M059J (cell line): Measurements from ENCODE around the gene RBBP6. TPM values are rescaled to one million over a fixed set of nuclear protein-coding genes. Genes with fewer than 3 reads are reported as not detected.
"Not testable (repeated sequence)": the region's sequence is repeated elsewhere in the genome, so short reads cannot be mapped to it uniquely, and the experiment has no call there.

Experiments used
- DNase-seq: peaks from one replicate; pipeline ENCODE4 v3.0.0-alpha.2; 2012; ENCODE audit warnings: low read depth
- total RNA-seq: library from RNA; depleted of rRNA; stranded (reverse); fragments of >200 nt; shearing (Covaris generic); gene quantifications from 2 replicates; pipeline ENCODE4 v1.2.3, GENCODE V29; 2014

The RBBP6 gene
- total RNA-seq, 1 experiment from 2014 or later = 31.6 TPM

DNA sequence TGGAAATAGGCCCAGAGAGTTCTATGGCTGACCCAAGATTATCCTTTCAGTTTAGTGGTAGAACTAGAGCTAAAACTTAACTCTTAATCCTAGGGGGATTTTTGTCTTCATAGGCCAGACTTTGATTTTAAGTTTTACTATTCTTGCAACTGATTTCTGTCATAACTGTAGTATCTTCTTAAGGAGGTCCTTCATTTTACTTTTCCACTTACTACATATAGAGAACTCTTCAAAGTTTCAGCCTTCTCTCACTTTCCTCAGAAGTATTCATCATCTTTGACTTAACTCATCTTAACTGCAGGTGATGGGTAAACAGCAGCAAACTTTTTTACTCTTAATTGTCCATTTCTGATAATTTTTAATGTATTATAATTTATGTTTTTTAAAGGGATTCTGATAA is 23.4 kb downstream of the RBBP6 start:
- DNase-seq = no peak

DNA sequence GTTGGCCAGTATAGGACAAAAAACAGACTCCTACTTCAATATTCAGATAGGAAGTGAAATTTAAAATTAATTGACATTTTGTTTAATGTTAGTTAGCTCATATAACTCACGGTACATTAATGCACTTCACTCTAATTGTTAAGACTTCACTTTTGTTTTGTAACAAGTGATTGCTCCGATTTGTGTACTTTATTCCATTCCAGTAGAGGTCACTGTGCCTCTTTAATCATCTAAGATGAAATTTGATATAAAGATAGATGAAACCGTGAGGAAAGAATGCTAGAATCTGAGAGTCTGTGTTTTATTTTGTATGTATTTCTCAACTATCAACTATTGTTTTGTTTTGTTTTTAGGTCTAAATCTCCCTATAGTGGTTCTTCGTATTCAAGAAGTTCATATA is 29.0 kb downstream of the RBBP6 start:
- DNase-seq = peak; percentile 31

DNA sequence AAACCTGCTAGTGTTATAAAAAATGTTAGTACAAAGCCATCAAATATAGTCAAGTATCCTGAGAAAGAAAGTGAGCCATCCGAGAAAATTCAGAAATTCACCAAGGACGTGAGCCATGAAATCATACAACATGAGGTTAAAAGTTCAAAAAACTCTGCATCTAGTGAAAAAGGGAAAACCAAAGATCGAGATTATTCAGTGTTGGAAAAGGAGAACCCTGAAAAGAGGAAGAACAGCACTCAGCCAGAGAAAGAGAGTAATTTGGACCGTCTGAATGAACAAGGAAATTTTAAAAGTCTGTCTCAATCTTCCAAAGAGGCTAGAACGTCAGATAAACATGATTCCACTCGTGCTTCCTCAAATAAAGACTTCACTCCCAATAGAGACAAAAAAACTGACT is 31.7 kb downstream of the RBBP6 start:
- no peak for DNase-seq

DNA sequence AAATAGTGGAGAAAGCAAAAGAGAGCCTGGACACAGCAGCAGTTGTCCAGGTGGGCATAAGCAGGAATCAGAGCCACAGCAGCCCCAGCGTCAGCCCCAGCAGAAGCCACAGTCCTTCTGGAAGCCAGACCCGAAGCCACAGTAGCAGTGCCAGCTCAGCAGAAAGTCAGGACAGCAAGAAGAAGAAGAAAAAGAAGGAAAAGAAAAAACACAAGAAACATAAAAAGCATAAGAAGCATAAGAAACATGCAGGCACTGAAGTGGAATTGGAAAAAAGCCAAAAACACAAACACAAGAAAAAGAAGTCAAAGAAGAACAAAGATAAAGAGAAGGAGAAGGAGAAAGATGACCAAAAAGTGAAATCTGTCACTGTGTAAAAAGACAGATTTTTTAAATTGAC is 32.7 kb downstream of the RBBP6 start:
- DNase-seq = no peak

GRCh38 chr16:24573141-24573540 is 33.8 kb downstream of the RBBP6 start:
- no peak for DNase-seq

GRCh38 chr16:24574515-24575485 is 35.4 kb downstream of the RBBP6 start:
- not testable (repeated sequence) for DNase-seq

- not testable (repeated sequence) for DNase-seq
These were observed 36.4 kb downstream of the RBBP6 start for GRCh38 chr16:24575791-24576190.

GRCh38 chr16:24577167-24577566 is 37.8 kb downstream of the RBBP6 start:
- no peak for DNase-seq

DNA sequence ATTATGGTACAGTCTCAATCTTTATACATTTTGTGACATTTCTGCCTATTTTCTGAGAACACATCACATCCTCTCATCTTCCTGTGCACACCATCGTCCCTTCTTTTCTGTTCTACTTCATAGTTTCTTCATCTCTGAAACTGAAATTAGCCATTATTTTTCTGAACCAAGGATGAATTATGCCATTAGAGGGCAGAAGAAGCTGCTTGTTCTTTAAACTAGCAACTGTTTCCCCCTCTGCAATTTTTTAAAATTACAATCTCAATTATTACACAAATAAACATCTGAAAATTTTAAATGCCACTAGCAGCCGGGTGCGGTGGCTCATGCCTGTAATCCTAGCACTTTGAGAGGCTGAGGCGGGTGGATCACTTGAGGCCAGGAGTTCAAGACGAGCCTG is 41.3 kb downstream of the RBBP6 start:
- DNase-seq = peak; percentile 37

GRCh38 chr16:24583494-24583893 is 44.1 kb downstream of the RBBP6 start:
- no peak for DNase-seq

- no peak for DNase-seq
These were observed 50.6 kb downstream of the RBBP6 start for GRCh38 chr16:24589997-24590396.

- DNase-seq = no peak
These were observed 59.5 kb downstream of the RBBP6 start for GRCh38 chr16:24598777-24599437.

- DNase-seq = no peak
These were observed 70.0 kb downstream of the RBBP6 start for GRCh38 chr16:24609417-24609739.

GRCh38 chr16:24609740-24610415 is 70.5 kb downstream of the RBBP6 start:
- peak; percentile 69 for DNase-seq

- DNase-seq = peak; percentile 42
These were observed 71.0 kb downstream of the RBBP6 start for GRCh38 chr16:24610416-24610755.

DNA sequence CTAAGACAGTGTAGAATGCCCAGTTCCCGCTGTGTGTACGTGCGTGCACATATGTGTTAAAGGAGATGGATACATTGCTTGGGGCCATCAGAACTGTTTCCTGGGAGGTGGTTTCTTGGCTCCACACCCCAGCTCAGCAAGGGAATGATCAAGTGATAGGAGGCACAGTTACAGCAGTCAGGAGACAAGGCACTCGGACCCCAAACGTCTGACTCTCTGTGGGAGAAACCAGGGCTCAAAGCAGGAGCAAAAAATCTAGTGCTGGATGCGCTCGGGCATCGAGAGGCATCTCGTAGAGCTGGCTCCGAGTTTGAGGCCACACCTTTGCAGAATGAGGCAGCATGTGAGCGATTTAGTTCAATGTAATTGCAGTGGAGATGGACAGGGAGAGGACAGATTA is 71.9 kb downstream of the RBBP6 start:
- DNase-seq = no peak

GRCh38 chr16:24612656-24613055 is 73.3 kb downstream of the RBBP6 start:
- no peak for DNase-seq

DNA sequence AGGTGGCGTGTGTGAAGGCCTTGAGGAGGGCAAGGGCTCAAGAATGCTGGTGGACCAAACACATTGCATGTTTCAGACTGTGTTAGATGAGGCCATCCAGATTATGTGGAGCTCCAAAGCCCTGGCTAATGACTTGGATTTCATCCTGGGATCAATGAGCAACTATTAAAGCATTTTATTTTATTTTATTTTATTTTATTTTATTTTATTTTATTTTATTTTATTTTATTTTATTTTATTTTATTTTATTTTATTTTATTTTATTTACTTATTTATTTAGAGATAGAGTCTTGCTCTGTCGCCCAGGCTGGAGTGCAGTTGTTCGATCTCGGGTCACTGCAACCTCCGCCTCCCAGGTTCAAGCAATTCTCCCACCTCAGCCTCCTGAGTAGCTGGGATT is 73.9 kb downstream of the RBBP6 start:
- DNase-seq = not testable (repeated sequence)

- no peak for DNase-seq
These were observed 78.1 kb downstream of the RBBP6 start for GRCh38 chr16:24617502-24617901.
